ENCODE measurements around the gene CHCHD3. TPM values are rescaled to one million over a fixed set of nuclear protein-coding genes. Genes with fewer than 3 reads are reported as not detected.

The CHCHD3 gene
- 53.2 and 57.1 TPM in 2 replicates for total RNA-seq

GRCh38 chr7:133081599-133082389, at the start of gene CHCHD3:
CHCHD3 (minus strand) TSS chr7:133082090; CDS start chr7:133081937, 153 bp downstream.
- intact Hi-C loops (cut with micrococcal nuclease) = loop anchor here (1.0 to 10.0 kb wide), 6 partner anchors 171 to 1353 kb away; partner anchors contain the start of gene LRGUK

- intact Hi-C loops (cut with micrococcal nuclease) = no loop called here
Measured at GRCh38 chr7:133130166-133130565, 48.3 kb upstream of the CHCHD3 start.

- intact Hi-C loops (cut with micrococcal nuclease) = no loop called here
Measured at GRCh38 chr7:133126422-133126821, 44.5 kb upstream of the CHCHD3 start.

GRCh38 chr7:133124974-133125373, 43.1 kb upstream of the CHCHD3 start:
- intact Hi-C loops (cut with micrococcal nuclease) = no loop called here

GRCh38 chr7:133121175-133121844, 39.4 kb upstream of the CHCHD3 start:
- intact Hi-C loops (cut with micrococcal nuclease) = no loop called here

GRCh38 chr7:133119067-133119466, 37.2 kb upstream of the CHCHD3 start:
- intact Hi-C loops (cut with micrococcal nuclease) = no loop called here

- intact Hi-C loops (cut with micrococcal nuclease) = no loop called here
Measured at GRCh38 chr7:133118261-133118660, 36.4 kb upstream of the CHCHD3 start.

GRCh38 chr7:133117452-133117851, 35.6 kb upstream of the CHCHD3 start:
- intact Hi-C loops (cut with micrococcal nuclease) = no loop called here

- intact Hi-C loops (cut with micrococcal nuclease) = no loop called here
Measured at GRCh38 chr7:133115596-133115995, 33.7 kb upstream of the CHCHD3 start.

GRCh38 chr7:133114519-133114918, 32.6 kb upstream of the CHCHD3 start:
- intact Hi-C loops (cut with micrococcal nuclease) = no loop called here

GRCh38 chr7:133112976-133113375, 31.1 kb upstream of the CHCHD3 start:
- intact Hi-C loops (cut with micrococcal nuclease) = no loop called here

- intact Hi-C loops (cut with micrococcal nuclease) = no loop called here
Measured at GRCh38 chr7:133112335-133112734, 30.4 kb upstream of the CHCHD3 start.

GRCh38 chr7:133110312-133110711, 28.4 kb upstream of the CHCHD3 start:
- intact Hi-C loops (cut with micrococcal nuclease) = no loop called here

- intact Hi-C loops (cut with micrococcal nuclease) = no loop called here
Measured at GRCh38 chr7:133109816-133110215, 27.9 kb upstream of the CHCHD3 start.

GRCh38 chr7:133108023-133108422, 26.1 kb upstream of the CHCHD3 start:
- intact Hi-C loops (cut with micrococcal nuclease) = no loop called here

GRCh38 chr7:133102276-133103060, 20.6 kb upstream of the CHCHD3 start:
- intact Hi-C loops (cut with micrococcal nuclease) = no loop called here

GRCh38 chr7:133099633-133100286, 17.9 kb upstream of the CHCHD3 start:
- intact Hi-C loops (cut with micrococcal nuclease) = no loop called here

GRCh38 chr7:133095119-133095671, 13.3 kb upstream of the CHCHD3 start:
- intact Hi-C loops (cut with micrococcal nuclease) = no loop called here

- intact Hi-C loops (cut with micrococcal nuclease) = no loop called here
Measured at GRCh38 chr7:133091943-133092464, 10.1 kb upstream of the CHCHD3 start.

- intact Hi-C loops (cut with micrococcal nuclease) = loop anchor here (1.0 to 10.0 kb wide), 6 partner anchors 170 to 1352 kb away; partner anchors contain the start of gene LRGUK
Measured at GRCh38 chr7:133082390-133082766, 488 bp upstream of the CHCHD3 start.
